Right cardiac atrium (tissue), 5 donors: ENCODE measurements around the gene TMEM108. TPM values are rescaled to one million over a fixed set of nuclear protein-coding genes. Genes with fewer than 3 reads are reported as not detected.

Experiments
- ATAC-seq, 2 donors: fragments of 200-7000 bp; cut with Tn5 transposase; one replicate each; pipeline versions ENCODE4 v1.8.0 to v1.9.1; 2020; ENCODE audit warnings: moderate library complexity in 2 of 2, mild to moderate bottlenecking in 1 of 2
- DNase-seq, 3 donors: peaks; one replicate each; pipeline ENCODE4 v3.0.0-alpha.2; 2020
- H3K27ac ChIP-seq: one replicate; pipeline ENCODE4 v1.5.1; 2013; ENCODE audit warnings: mild to moderate bottlenecking, low read length, control low read depth, moderate library complexity
- H3K27me3 ChIP-seq: one replicate; pipeline ENCODE4 v1.6.1; 2013; ENCODE audit not compliant: control insufficient read depth, insufficient read depth
- H3K4me1 ChIP-seq: one replicate; pipeline ENCODE4 v1.6.1; 2013; ENCODE audit warnings: low read length; ENCODE audit not compliant: control insufficient read depth, insufficient read depth
- H3K4me3 ChIP-seq: one replicate; pipeline ENCODE4 v1.5.1; 2013; ENCODE audit warnings: low read length, control low read depth
- H3K9me3 ChIP-seq: one replicate; pipeline ENCODE4 v1.6.1; 2013; ENCODE audit warnings: low read length; ENCODE audit not compliant: control insufficient read depth
- WGBS: extraction: QIAGEN DNeasy Blood & Tissue Kit; methylation state at CpG from one replicate; pipeline ENCODE4 v1.1.7; 2013; 5-methylcytosine and 5-hydroxymethylcytosine counted together
- intact Hi-C, 4 donors: fragments of 100-400 bp; cut with DNase I; formaldehyde crosslinking; loops; one replicate each; pipeline versions ENCODE4 v1.11.0 to v1.14.0; 2022 to 2023
- polyA plus RNA-seq: library from polyadenylated mRNA; stranded (reverse); fragments of 200-250 nt; gene quantifications from one replicate; pipeline ENCODE4 v1.2.3, GENCODE V29; 2013
- total RNA-seq, 4 donors: library from RNA; stranded (reverse); fragmentation: NEBNext Ultra II Directional; extraction: Animal tissue kit (Norgen Biotek cat#: 25700); gene quantifications; one replicate each; pipeline ENCODE4 v1.2.1, GENCODE V29; 2021
- donor health status: healthy with polysubstance abuse.
- donor health status: DM: no; HTN: yes; CAD: no.
- donor health status: DM: no; HTN: no; CAD: no.
- donor health status: DM: no; HTN: yes; CAD: no; lungs with severe emphysema.
- donor health status: DM: yes; HTN: yes; CAD: no.

TMEM108 gene
- total and polyA plus RNA-seq, 5 donors: 5.2 to 20.3 (median 13.2) TPM

- no peak for DNase-seq
- Histone ChIP-seq H3K27me3 (no peaks in the 10 kb centered on the region), H3K27ac (no peak overlapping the region), H3K4me1 (peaks cover 1% of the 10 kb centered on the region), H3K9me3 (no peaks in the 10 kb centered on the region), H3K4me3 (no peak overlapping the region)
- 59% methylated on average over 1 of the region's 1 CpG for WGBS
- intact Hi-C loops: no loop called here
- no peak for ATAC-seq
These were observed 77.0 kb downstream of the TMEM108 start for GRCh38 chr3:133115176-133115575.

GRCh38 chr3:133117342-133117741 lies 79.2 kb downstream of the TMEM108 start:
- Histone ChIP-seq H3K27me3 (no peaks in the 10 kb centered on the region), H3K27ac (no peak overlapping the region), H3K9me3 (no peaks in the 10 kb centered on the region), H3K4me1 (peaks cover 1% of the 10 kb centered on the region), H3K4me3 (no peak overlapping the region)
- ATAC-seq (no peak), DNase-seq (no peak)
- intact Hi-C loops: no loop called here

DNA sequence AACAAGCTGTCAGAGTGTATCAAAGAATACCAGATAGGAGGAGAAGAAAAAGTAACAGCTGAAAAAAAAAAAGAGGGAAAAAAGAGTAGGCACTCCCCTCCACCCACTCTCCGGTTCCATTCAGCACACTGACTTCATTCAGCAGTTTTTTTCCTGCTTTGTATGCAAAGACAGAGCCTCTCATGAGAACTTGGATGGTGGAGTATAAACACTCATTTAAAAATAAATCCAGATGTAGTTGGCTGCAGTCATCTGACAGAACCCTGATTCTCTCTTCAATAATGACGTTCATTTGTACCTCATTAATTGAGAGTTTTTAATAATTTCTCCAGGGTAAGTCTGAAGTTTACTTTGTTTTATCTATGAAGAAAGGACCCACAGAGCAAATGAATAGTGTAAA lies 81.0 kb downstream of the TMEM108 start:
- no peak overlapping the region for H3K4me3 ChIP-seq
- DNase-seq (no peak), ATAC-seq (peak; percentile 22 to 47)
- no peaks in the 10 kb centered on the region for H3K27me3 ChIP-seq
- peaks cover 4% of the 10 kb centered on the region for H3K4me1 ChIP-seq
- intact Hi-C loops: no loop called here
- no peaks in the 10 kb centered on the region for H3K9me3 ChIP-seq
- no peak overlapping the region for H3K27ac ChIP-seq
- WGBS: 56% methylated on average over 2 of the region's 2 CpGs

- WGBS: 49% methylated on average over 3 of the region's 3 CpGs
- intact Hi-C loops: no loop called here
- Histone ChIP-seq H3K9me3 (no peaks in the 10 kb centered on the region), H3K4me3 (no peak overlapping the region), H3K27ac (no peak overlapping the region), H3K27me3 (no peaks in the 10 kb centered on the region), H3K4me1 (peaks cover 4% of the 10 kb centered on the region)
- no peak for ATAC-seq
- no peak for DNase-seq
These were observed 83.3 kb downstream of the TMEM108 start for GRCh38 chr3:133121450-133121849.

DNA sequence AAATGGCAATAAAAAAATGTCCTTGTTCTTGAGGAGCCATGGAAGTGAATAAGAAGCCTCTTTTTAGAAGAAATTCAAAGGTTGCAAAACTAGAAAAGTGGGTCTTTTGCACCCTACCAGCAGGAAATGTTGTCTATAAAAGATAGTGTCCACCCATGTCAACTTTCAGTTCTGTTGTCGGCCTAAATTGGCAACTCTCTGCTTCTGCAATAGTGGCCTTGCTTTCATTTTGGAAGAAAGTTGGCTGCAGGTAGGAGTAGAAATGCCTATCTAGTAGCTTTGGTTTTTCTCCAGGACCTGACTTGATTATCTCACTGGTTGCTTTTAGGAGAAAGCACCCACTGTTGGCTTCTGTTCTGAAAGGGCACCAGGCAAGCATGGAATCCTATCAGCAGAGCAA lies 85.4 kb downstream of the TMEM108 start:
- Histone ChIP-seq H3K27me3 (no peaks in the 10 kb centered on the region), H3K9me3 (no peaks in the 10 kb centered on the region), H3K4me1 (peaks cover 2% of the 10 kb centered on the region), H3K4me3 (no peak overlapping the region), H3K27ac (no peak overlapping the region)
- DNase-seq (no peak), ATAC-seq (no peak)
- 31% methylated on average over 1 of the region's 1 CpG for WGBS
- intact Hi-C loops: no loop called here

GRCh38 chr3:133124511-133124910 lies 86.3 kb downstream of the TMEM108 start:
- peak; percentile 51 to 78 (median 76) for DNase-seq
- WGBS: 24% methylated on average over 6 of the region's 6 CpGs

GRCh38 chr3:133125171-133125570 lies 87.0 kb downstream of the TMEM108 start:
- no peaks in the 10 kb centered on the region for H3K27me3 ChIP-seq
- no peak overlapping the region for H3K27ac ChIP-seq
- intact Hi-C loops: no loop called here
- 81% methylated on average over 4 of the region's 4 CpGs for WGBS
- DNase-seq (no peak), ATAC-seq (no peak)
- H3K4me1 ChIP-seq: peaks cover 2% of the 10 kb centered on the region
- H3K9me3 ChIP-seq: no peaks in the 10 kb centered on the region
- no peak overlapping the region for H3K4me3 ChIP-seq

More at GRCh38 chr3:133124511-133124910, 86.3 kb downstream of the TMEM108 start:
- H3K9me3 ChIP-seq: no peaks in the 10 kb centered on the region
- no peak overlapping the region for H3K4me3 ChIP-seq
- H3K27me3 ChIP-seq: no peaks in the 10 kb centered on the region
- no peak overlapping the region for H3K27ac ChIP-seq
- peak; percentile 90 to 94 for ATAC-seq
- peaks cover 2% of the 10 kb centered on the region for H3K4me1 ChIP-seq
- intact Hi-C loops: no loop called here

DNA sequence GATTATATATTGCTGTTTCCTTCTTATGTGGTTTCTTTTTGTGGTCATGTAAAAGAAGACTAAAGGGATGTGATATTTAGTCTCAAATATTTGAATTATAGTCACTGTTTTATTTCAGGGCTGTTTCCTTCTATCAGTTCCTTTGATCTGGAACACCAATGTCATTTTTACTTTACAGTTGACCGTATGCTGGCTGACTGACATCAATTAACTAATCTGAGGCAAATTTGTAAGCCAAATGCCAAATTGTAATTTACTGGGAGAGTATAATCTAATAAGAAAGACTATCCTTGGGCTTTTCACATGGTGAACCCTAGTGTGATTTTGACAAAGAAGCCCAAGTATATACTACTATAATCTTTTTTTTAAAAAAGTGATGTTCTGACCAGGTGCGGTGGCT lies 87.6 kb downstream of the TMEM108 start:
- no peaks in the 10 kb centered on the region for H3K9me3 ChIP-seq
- no peaks in the 10 kb centered on the region for H3K27me3 ChIP-seq
- WGBS: 89% methylated on average over 2 of the region's 2 CpGs
- intact Hi-C loops: no loop called here
- no peak overlapping the region for H3K4me3 ChIP-seq
- H3K27ac ChIP-seq: no peak overlapping the region
- DNase-seq: no peak
- ATAC-seq: no peak
- H3K4me1 ChIP-seq: peaks cover 2% of the 10 kb centered on the region

GRCh38 chr3:133127381-133127780 lies 89.2 kb downstream of the TMEM108 start:
- Histone ChIP-seq H3K4me3 (no peak overlapping the region), H3K27me3 (no peaks in the 10 kb centered on the region), H3K27ac (no peak overlapping the region), H3K9me3 (no peaks in the 10 kb centered on the region), H3K4me1 (peaks cover 2% of the 10 kb centered on the region)
- ATAC-seq: peak; percentile 59 to 86
- 72% methylated on average over 2 of the region's 2 CpGs for WGBS
- DNase-seq: no peak
- intact Hi-C loops: no loop called here

GRCh38 chr3:133130168-133130567 lies 92.0 kb downstream of the TMEM108 start:
- 62% methylated on average over 1 of the region's 1 CpG for WGBS
- H3K4me3 ChIP-seq: no peak overlapping the region
- DNase-seq: no peak
- no peak for ATAC-seq
- no peak overlapping the region for H3K27ac ChIP-seq
- no peaks in the 10 kb centered on the region for H3K9me3 ChIP-seq
- H3K27me3 ChIP-seq: no peaks in the 10 kb centered on the region
- intact Hi-C loops: no loop called here
- no peaks in the 10 kb centered on the region for H3K4me1 ChIP-seq

DNA sequence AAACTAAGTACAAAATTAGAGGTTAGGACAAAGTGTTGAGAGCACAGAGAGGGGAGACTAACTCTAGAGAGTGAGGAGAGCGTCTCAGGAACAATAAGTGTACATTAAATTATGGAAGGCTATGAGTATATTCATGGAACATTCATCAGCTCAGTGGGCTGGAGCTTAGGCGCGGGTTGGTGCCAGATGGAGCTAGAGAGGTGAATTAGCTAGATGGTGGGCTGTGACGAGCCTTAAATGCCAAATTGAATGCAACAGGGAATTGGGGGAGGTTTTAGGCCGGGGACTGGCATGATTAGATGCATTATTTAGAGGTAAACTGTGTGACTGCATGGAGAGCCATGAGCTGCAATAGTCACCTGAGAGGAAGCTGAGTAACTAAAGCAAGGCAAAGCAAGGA lies 97.1 kb downstream of the TMEM108 start:
- H3K9me3 ChIP-seq: no peaks in the 10 kb centered on the region
- H3K4me1 ChIP-seq: no peaks in the 10 kb centered on the region
- no peaks in the 10 kb centered on the region for H3K27me3 ChIP-seq
- WGBS: 89% methylated on average over 5 of the region's 5 CpGs
- ATAC-seq (no peak), DNase-seq (no peak)
- H3K4me3 ChIP-seq: no peak overlapping the region
- intact Hi-C loops: no loop called here
- no peak overlapping the region for H3K27ac ChIP-seq
